Memory B cell (primary cell): Measurements from ENCODE around the gene MTMR2.
A peak's percentile ranks its signal among the peaks of the same experiment; 100 is the strongest.
"Not testable (repeated sequence)": the region's sequence is repeated elsewhere in the genome, so short reads cannot be mapped to it uniquely, and the experiment has no call there.

Experiments used
- ATAC-seq: fragments of 150-1000 bp; cut with Tn5 transposase; 2 replicates; pipeline ENCODE4 v1.10.0; 2021; ENCODE audit warnings: low read depth, mild to moderate bottlenecking, moderate library complexity
- DNase-seq, 2 donors: peaks; one replicate each; pipeline ENCODE4 v3.0.0; 2022; ENCODE audit warnings: low spot score in 2 of 2
- H3K27ac Mint-ChIP-seq: one replicate; pipeline ENCODE4 v1.8.0; 2022; ENCODE audit warnings: mild to moderate bottlenecking, moderate library complexity, mixed read lengths
- H3K27me3 Mint-ChIP-seq: one replicate; pipeline ENCODE4 v1.8.0; 2022; ENCODE audit warnings: mixed read lengths
- H3K36me3 Mint-ChIP-seq: one replicate; pipeline ENCODE4 v1.8.0; 2022; ENCODE audit warnings: mild to moderate bottlenecking, mixed read lengths
- H3K4me1 Mint-ChIP-seq: one replicate; pipeline ENCODE4 v1.8.0; 2022; ENCODE audit warnings: mixed read lengths
- H3K4me3 Mint-ChIP-seq: one replicate; pipeline ENCODE4 v1.8.0; 2022; ENCODE audit warnings: mild to moderate bottlenecking, moderate library complexity, mixed read lengths
- H3K9me3 Mint-ChIP-seq: one replicate; pipeline ENCODE4 v1.8.0; 2022; ENCODE audit warnings: mixed read lengths

The MTMR2 gene

DNA sequence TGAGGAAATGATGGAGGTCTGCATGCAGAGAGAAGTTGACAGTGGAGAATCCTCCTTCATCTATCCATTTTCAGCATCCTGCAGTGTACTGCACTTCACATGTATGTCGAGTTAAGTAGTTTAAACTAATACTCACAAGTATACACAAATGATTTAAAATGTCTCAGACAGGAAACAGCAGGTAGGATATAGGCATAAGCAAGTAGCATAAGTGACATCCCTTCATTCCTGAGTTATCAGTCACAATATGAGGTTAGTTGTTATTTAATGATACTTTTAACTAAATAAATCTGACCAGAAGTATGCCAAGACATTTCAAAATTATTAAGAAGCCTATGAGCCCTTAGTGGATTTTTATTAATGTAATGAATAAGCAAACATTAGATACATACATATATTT, 37.4 kb downstream of the MTMR2 start:
- DNase-seq (no peak), ATAC-seq (no peak)
- Mint-ChIP-seq H3K4me1 (peaks cover 4% of the 10 kb centered on the region), H3K27ac (no peak overlapping the region), H3K9me3 (no peaks in the 10 kb centered on the region), H3K27me3 (no peaks in the 10 kb centered on the region), H3K36me3 (peaks cover 16% of the 10 kb centered on the region), H3K4me3 (no peak overlapping the region)

DNA sequence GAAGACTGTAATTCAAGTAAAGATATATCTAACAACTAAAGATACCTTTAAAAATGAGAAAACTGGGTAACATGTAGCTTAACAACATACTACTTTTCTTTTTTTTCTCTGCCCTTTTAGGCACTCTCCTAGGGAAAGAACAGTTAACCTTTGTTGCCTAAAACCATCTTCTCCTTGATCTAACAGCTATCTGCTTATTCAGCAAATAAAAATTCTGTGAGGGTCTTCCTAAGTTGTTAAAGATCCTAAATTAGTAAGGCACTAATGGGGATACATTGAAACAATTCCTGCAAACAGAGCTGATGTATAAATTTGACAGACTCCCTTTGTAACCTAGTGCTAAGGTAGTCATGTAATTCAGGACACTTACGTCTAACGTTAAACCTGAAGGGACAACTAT, 39.1 kb downstream of the MTMR2 start:
- Mint-ChIP-seq H3K27me3 (no peaks in the 10 kb centered on the region), H3K36me3 (peaks cover 16% of the 10 kb centered on the region), H3K4me1 (peaks cover 4% of the 10 kb centered on the region), H3K27ac (no peak overlapping the region), H3K4me3 (no peak overlapping the region), H3K9me3 (no peaks in the 10 kb centered on the region)
- DNase-seq (no peak), ATAC-seq (no peak)

DNA sequence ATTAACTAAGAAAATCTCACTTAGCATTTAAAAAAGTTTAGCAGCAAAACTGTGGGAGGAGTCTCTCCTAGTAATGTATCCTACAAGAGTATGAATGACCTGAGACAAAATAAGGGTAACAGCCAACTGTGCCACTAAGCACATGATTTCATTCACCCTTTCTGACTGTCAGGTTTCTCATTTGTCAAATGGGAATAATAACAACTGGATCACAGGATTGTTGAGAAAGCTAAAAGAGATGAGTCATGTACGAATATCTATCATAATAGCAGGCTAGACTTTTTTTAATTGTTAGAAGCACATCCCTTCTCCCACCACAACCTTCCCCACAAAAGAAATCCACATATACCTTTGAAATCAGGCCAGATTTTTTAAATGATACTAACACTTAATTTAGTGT, 39.5 kb downstream of the MTMR2 start:
- H3K4me1 Mint-ChIP-seq: peaks cover 4% of the 10 kb centered on the region
- ATAC-seq (no peak), DNase-seq (no peak)
- no peak overlapping the region for H3K27ac Mint-ChIP-seq
- H3K36me3 Mint-ChIP-seq: peaks cover 17% of the 10 kb centered on the region
- H3K4me3 Mint-ChIP-seq: no peak overlapping the region
- H3K27me3 Mint-ChIP-seq: no peaks in the 10 kb centered on the region
- no peaks in the 10 kb centered on the region for H3K9me3 Mint-ChIP-seq

DNA sequence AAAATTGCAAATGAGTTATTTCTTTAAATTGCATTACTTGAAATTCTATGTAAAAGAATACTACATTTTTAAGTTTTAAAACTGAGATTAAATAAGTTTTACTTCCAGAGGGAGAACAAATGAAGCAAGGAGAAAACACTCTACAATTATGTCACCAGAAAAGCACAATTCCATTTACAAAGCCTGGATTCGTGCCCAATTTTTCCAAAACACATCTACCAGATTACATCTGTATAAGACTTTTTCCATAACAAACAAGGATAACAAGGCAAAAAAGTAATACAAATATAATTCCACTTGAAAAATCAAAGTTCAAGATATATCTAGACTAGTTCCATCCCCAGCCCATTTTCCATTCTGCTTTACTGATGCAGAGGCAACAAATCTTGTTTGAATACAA, 40.5 kb downstream of the MTMR2 start:
- Mint-ChIP-seq H3K36me3 (peaks cover 21% of the 10 kb centered on the region), H3K9me3 (no peaks in the 10 kb centered on the region), H3K27ac (no peak overlapping the region), H3K4me1 (peaks cover under 1% of the 10 kb centered on the region), H3K27me3 (no peaks in the 10 kb centered on the region), H3K4me3 (no peak overlapping the region)
- ATAC-seq: no peak
- DNase-seq: no peak

DNA sequence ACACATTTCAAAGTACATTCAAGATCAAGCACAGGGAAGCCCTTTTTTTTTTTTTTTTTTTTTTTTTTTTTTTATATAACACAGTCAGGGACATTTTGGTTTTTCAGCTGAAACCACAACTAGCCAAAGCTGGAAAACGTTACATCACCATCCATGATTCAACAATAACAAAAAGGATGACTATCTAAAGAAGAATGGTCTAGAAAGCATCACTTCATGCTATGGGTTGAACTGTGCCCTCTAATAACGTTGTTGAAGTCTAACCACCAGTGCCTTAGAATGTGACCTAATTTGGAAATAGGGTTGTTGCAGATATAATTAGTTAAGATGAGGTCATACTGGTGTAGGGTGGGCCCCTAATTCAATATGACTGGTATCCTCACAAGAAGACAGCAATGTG, 46.6 kb downstream of the MTMR2 start:
- H3K4me3 Mint-ChIP-seq: no peak overlapping the region
- peaks cover 14% of the 10 kb centered on the region for H3K36me3 Mint-ChIP-seq
- no peak overlapping the region for H3K27ac Mint-ChIP-seq
- DNase-seq (no peak), ATAC-seq (no peak)
- H3K9me3 Mint-ChIP-seq: peaks cover 3% of the 10 kb centered on the region
- H3K27me3 Mint-ChIP-seq: no peaks in the 10 kb centered on the region
- H3K4me1 Mint-ChIP-seq: peaks cover 3% of the 10 kb centered on the region

DNA sequence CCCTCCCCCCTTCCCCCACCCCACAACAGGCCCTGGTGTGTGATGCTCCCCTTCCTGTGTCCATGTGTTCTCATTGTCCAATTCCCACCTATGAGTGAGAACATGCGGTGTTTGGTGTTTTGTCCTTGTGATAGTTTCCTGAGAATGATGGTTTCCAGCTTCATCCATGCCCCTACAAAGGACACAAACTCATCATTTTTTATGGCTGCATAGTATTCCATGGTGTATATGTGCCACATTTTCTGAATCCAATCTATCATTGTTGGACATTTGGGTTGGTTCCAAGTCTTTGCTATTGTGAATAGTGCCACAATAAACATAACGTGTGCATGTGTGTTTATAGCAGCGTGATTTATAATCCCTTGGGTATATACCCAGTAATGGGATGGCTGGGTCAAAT, 53.0 kb downstream of the MTMR2 start:
- not testable (repeated sequence) for H3K27me3 Mint-ChIP-seq, H3K9me3 Mint-ChIP-seq, DNase-seq, H3K36me3 Mint-ChIP-seq, H3K27ac Mint-ChIP-seq, H3K4me1 Mint-ChIP-seq, ATAC-seq, H3K4me3 Mint-ChIP-seq

DNA sequence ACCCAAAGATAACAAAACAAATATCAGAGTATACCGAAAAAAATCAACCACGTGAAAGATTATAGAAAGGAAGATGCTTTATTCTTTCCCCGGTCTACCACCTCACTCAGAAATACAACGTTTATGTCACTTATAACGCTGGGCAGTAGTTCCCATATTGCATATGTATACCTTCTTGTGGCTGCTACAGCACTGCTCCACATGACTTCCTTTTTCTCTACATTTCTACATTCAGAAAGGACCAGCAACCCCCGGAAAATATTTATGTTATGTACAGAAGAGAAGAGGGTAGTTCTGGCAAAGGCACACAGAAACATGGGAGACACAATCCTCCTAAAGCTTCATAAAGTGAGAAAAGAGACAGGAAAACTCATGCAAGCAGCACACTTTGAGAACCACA, 56.8 kb downstream of the MTMR2 start:
- H3K27ac Mint-ChIP-seq: no peak overlapping the region
- H3K4me1 Mint-ChIP-seq: no peaks in the 10 kb centered on the region
- H3K36me3 Mint-ChIP-seq: peaks cover 8% of the 10 kb centered on the region
- no peaks in the 10 kb centered on the region for H3K9me3 Mint-ChIP-seq
- DNase-seq: no peak
- H3K4me3 Mint-ChIP-seq: no peak overlapping the region
- no peaks in the 10 kb centered on the region for H3K27me3 Mint-ChIP-seq
- no peak for ATAC-seq

DNA sequence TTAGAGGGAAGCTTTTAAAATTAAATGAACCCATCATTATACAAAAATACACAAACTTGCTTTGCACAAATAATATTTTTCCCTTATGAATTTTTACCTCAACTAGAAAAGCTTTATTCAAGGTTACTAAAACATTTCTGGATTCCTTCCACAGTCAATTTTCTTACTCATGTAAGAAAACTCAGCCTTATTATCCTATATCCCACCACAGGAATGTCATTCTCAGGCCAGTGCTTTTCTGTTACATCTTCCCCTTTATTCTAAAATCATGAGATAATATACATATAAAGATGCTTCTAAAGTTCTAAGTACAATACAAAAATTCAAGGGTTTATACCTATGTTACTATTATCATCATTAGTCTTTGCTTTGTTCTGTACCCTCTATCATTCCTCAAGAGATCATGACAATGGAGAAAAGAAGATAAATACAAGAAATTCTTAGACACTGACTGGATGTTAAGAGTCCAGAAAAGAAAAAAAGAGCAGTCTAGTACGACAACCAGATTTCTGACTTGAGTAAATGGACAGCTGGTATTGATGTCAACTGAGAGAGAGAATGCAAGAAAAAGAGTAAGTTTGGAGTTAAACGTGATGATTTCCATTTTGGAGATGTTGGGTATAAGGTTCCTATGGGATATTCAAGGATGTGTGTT, 60.3 kb downstream of the MTMR2 start:
- Mint-ChIP-seq H3K27me3 (no peaks in the 10 kb centered on the region), H3K36me3 (peaks cover 12% of the 10 kb centered on the region)
- DNase-seq: no peak

DNA sequence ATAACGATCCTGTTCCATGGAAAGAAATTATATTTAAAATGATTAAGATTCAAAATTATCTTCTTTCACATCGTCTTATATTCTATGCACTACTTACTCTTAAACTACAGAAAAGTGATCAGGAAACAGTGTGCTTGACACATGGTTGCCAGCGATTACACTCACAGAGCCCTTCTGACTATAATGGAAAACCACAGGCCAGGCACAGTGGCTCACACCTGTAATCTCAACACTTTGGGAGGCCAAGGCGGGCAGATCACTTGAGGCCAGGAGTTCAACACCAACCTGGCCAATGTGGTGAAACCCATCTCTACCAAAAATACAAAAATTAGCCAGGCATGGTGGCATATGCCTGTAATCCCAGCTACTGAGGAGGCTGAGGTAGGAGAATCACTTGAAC, 63.9 kb downstream of the MTMR2 start:
- not testable (repeated sequence) for ATAC-seq, DNase-seq, H3K27me3 Mint-ChIP-seq, H3K9me3 Mint-ChIP-seq, H3K4me1 Mint-ChIP-seq, H3K27ac Mint-ChIP-seq, H3K4me3 Mint-ChIP-seq
- peaks cover 13% of the 10 kb centered on the region for H3K36me3 Mint-ChIP-seq

More for the DNA sequence above, 60.3 kb downstream of the MTMR2 start:
- Mint-ChIP-seq H3K4me3 (no peak overlapping the region), H3K4me1 (no peaks in the 10 kb centered on the region), H3K9me3 (no peaks in the 10 kb centered on the region), H3K27ac (no peak overlapping the region)
- ATAC-seq: no peak

DNA sequence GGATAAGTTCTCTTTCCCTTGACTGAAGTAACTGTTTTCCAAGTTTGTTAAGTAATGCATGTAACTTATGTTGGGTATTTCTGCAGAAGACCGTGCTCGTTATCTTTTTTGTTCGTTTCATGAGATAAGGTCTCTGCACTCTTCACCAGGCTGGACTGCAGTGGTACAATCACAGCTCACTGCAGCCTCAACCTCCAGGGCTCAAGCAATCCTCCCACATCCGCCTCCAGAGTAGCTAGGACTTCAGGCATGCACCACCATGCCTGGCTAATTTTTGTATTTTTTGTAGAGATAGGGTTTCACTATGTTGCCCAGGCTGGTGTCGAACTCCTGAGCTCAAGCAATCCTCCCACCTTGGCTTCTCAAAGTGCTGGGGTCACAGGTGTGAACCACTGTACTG, 69.5 kb downstream of the MTMR2 start:
- H3K9me3 Mint-ChIP-seq, H3K36me3 Mint-ChIP-seq, H3K27me3 Mint-ChIP-seq, DNase-seq, H3K4me3 Mint-ChIP-seq, ATAC-seq, H3K27ac Mint-ChIP-seq, H3K4me1 Mint-ChIP-seq: not testable (repeated sequence)

DNA sequence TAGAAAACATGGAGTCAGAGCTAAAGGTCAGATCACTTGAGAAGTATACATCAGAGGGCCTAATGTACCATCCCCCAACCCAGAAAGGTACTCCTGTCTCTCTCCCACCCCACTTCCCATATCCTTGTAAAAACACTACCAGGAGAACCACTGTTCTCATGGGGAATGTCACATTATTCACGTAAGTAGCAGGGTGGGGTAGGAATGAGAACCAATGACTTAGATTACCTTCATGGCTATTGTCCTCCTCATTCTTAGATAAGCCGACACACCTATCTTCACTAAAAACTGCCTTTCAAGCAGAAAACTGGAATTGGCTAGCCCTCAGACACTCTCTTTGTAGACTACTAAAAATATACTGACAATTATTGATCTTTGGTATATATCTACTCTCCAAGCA, 70.0 kb downstream of the MTMR2 start:
- H3K9me3 Mint-ChIP-seq: no peaks in the 10 kb centered on the region
- no peaks in the 10 kb centered on the region for H3K27me3 Mint-ChIP-seq
- peaks cover 1% of the 10 kb centered on the region for H3K36me3 Mint-ChIP-seq
- H3K4me3 Mint-ChIP-seq: no peak overlapping the region
- ATAC-seq (no peak), DNase-seq (no peak)
- no peaks in the 10 kb centered on the region for H3K4me1 Mint-ChIP-seq
- no peak overlapping the region for H3K27ac Mint-ChIP-seq

DNA sequence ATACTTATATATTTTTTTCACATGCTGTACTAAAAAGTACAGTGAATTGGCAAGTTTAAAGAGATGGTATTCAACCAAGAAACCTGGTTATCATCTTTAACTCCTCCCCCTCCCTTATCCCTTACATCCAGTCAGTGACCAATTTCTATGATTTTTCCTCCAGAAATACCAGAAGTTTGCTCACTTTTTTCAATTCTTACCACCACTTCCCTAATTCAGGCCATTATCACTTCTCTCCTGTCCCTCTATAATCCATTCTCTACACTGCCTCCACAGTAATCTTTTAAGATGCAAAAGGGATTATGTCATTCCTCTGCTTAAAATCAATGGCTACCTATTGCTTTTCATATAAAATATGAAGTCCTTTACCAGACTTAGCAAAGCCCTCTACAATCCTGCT, 70.8 kb downstream of the MTMR2 start:
- H3K4me3 Mint-ChIP-seq: no peak overlapping the region
- peaks cover 1% of the 10 kb centered on the region for H3K36me3 Mint-ChIP-seq
- no peak for ATAC-seq
- no peaks in the 10 kb centered on the region for H3K4me1 Mint-ChIP-seq
- peak overlapping the region; percentile 1 for H3K27ac Mint-ChIP-seq
- H3K9me3 Mint-ChIP-seq: no peaks in the 10 kb centered on the region
- no peak for DNase-seq
- no peaks in the 10 kb centered on the region for H3K27me3 Mint-ChIP-seq

DNA sequence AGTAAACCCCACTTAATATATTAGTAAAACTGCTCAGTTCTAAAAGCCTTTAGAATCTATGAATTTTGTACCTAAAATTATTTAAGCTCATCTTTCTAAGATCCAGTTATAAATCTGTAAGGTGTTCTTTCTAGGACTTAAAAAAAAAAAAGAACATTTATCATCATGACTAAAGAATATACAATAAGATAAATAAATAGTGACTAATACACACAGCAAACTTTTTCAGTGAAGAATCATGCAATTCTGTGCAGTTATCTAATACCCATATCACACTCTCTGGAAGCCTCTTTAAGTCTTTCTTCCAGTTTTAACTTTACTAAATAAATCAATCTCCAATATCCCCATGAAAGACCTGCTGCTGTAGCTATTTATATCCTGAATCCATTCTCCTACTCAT, 73.8 kb downstream of the MTMR2 start:
- H3K27me3 Mint-ChIP-seq: no peaks in the 10 kb centered on the region
- peak overlapping the region; percentile 68 for H3K27ac Mint-ChIP-seq
- no peak overlapping the region for H3K4me3 Mint-ChIP-seq
- no peaks in the 10 kb centered on the region for H3K4me1 Mint-ChIP-seq
- H3K9me3 Mint-ChIP-seq: no peaks in the 10 kb centered on the region
- H3K36me3 Mint-ChIP-seq: no peaks in the 10 kb centered on the region
- DNase-seq (no peak), ATAC-seq (no peak)

DNA sequence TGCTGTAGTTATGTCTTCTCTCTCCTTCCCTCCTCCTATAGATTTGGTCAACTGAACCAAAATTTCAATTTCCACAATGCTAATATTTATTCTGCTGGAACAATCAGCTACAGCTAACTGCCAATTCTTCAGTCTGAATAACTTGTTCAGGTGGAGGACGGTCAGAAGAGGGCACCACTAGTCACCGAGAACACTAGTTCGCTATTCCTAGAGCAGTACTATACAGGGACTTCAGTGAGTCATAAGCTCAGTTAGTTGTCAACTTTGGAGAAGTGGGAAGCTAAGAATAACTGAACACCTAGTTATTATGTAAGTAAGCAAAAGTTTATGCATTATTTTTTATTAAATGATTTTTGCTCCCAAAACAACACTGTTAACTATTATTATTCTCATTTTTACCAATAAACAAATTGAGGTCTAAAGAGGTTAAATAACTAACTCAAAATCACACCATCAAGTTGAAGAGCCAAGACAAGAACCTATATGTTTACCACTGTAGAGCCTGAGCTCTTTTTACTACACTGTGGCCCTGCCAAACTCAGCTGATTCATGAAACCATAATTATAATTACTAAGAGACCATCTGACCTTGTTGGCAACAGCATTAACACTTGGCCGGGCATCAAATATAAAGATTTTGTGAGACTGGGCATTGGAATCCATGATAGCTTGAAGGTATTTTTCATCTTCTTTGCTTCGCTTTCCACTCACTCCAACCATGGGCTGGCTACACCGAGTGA, 74.7 kb downstream of the MTMR2 start:
- Mint-ChIP-seq H3K4me1 (no peaks in the 10 kb centered on the region), H3K36me3 (no peaks in the 10 kb centered on the region), H3K27me3 (no peaks in the 10 kb centered on the region), H3K9me3 (no peaks in the 10 kb centered on the region), H3K27ac (peak overlapping the region; percentile 21), H3K4me3 (no peak overlapping the region)
- DNase-seq (no peak), ATAC-seq (peak; percentile 42)

DNA sequence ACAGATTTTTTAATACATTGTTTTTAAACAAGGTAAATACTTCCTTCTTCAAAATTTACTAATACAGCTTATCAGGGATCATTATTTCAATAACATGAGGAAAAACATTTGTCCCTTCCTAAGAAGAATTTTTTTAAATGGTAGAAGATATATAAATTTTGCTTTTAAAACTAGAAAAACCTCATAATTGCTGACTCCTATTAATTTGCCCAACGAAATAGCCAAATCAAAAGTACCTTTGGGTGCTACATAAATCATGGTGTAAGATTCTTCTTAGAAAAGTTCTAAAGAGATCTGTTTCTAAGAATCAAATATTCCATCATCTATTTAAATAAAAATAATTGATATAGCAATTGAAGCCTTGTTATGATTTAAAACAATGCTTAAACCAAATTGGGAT, 78.7 kb downstream of the MTMR2 start:
- Mint-ChIP-seq H3K4me3 (no peak overlapping the region), H3K36me3 (peaks cover 4% of the 10 kb centered on the region), H3K27ac (no peak overlapping the region), H3K9me3 (no peaks in the 10 kb centered on the region), H3K27me3 (no peaks in the 10 kb centered on the region), H3K4me1 (no peaks in the 10 kb centered on the region)
- DNase-seq (no peak), ATAC-seq (no peak)
